Mammary epithelial cell (primary cell): ENCODE data around the gene PROM1.

ENCODE experiments used
- EZH2 ChIP-seq: IDR thresholded peaks from 2 replicates; pipeline ENCODE4 v1.6.1; 2012; ENCODE audit warnings: low read length, inconsistent platforms, borderline replicate concordance
- TF ChIP-seq, protein P1 (sequence below), 2 donors: IDR thresholded peaks in 1 of 2; conservative IDR thresholded peaks in 1 of 2; 2 replicates each; pipeline ENCODE4 v1.5.1; 2011 to 2012; ENCODE audit warnings: inconsistent platforms in 2 of 2, low read length in 2 of 2, mild to moderate bottlenecking in 2 of 2, control low read depth in 1 of 2, low read depth in 1 of 2; ENCODE audit not compliant: insufficient read depth in 1 of 2; ENCODE audit errors: extremely low read depth in 1 of 2

DNA sequence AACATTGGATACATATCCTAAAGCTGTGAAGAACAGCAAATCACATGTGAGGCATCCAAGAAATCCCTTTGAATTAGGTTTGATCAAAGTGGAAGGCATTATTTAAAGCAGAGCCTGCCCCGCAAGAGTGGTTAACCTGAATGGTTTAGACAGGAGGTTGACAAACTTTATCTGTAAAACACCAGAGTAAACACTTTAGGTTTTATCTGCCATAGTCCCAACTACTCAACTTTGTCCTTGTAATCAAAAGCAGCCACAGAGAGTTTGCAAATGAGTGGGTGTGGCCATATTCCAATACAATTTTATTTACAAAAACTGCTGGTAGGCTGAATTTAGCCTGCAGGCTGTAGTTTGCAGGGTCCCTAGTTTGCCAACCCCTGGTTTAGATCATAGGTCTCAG, 95.6 kb downstream of the PROM1 start:
- TF ChIP-seq, protein P1, sequence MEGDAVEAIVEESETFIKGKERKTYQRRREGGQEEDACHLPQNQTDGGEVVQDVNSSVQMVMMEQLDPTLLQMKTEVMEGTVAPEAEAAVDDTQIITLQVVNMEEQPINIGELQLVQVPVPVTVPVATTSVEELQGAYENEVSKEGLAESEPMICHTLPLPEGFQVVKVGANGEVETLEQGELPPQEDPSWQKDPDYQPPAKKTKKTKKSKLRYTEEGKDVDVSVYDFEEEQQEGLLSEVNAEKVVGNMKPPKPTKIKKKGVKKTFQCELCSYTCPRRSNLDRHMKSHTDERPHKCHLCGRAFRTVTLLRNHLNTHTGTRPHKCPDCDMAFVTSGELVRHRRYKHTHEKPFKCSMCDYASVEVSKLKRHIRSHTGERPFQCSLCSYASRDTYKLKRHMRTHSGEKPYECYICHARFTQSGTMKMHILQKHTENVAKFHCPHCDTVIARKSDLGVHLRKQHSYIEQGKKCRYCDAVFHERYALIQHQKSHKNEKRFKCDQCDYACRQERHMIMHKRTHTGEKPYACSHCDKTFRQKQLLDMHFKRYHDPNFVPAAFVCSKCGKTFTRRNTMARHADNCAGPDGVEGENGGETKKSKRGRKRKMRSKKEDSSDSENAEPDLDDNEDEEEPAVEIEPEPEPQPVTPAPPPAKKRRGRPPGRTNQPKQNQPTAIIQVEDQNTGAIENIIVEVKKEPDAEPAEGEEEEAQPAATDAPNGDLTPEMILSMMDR (conservative IDR thresholded peaks at IDR 0.05 in 1 of 2, IDR thresholded peaks at IDR 0.05 in 1 of 2; ENCODE audit: extremely low read depth in 1 of 2, insufficient read depth in 1 of 2, low read depth in 1 of 2, low read length in 2 of 2), result no peak
- no peak for TF ChIP-seq EZH2
